Frontal cortex (tissue), 4 donors: ENCODE data around the gene PALLD. TPM values are rescaled to one million over a fixed set of nuclear protein-coding genes. Genes with fewer than 3 reads are reported as not detected.
"Not testable (repeated sequence)": the region's sequence is repeated elsewhere in the genome, so short reads cannot be mapped to it uniquely, and the experiment has no call there.

Experiments used
- DNase-seq, 2 donors: peaks; one replicate each; pipeline ENCODE4 v3.0.0; 2012; ENCODE audit warnings: low spot score in 2 of 2
- FAIRE-seq: peaks from 2 replicates; lab custom pipeline; 2012; peaks lifted over from hg19 to GRCh38; lab: Jason Lieb, UNC
- total RNA-seq: library from RNA; depleted of rRNA; stranded (reverse); fragments of >200 nt; gene quantifications from one replicate; pipeline ENCODE4 v1.2.3, GENCODE V29; 2014
- donor health status: control.
- donor health status: control.
- donor health status: control.

The PALLD gene
- total RNA-seq, 1 donor from 2014 or later: 17.1 TPM

DNA sequence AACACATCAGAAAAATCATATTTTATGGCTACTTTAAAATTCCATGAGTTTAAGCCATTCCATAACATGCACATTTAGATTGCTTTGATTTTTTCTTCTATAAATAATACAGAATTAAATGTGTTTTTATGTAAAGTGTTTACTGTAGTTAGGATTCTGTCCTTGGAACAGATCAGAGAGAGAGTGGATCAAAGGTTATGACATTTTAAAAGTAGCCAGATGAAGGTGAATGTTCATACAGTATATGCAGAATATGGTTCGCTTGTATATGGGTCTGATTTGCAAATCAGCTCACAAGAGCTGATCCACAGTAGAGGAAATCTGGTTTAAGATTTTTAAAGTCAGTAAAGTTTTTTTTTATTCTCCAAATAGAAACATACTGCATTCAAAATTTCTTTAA, 7.2 kb upstream of the PALLD start:
- no peak for FAIRE-seq
- no peak for DNase-seq

DNA sequence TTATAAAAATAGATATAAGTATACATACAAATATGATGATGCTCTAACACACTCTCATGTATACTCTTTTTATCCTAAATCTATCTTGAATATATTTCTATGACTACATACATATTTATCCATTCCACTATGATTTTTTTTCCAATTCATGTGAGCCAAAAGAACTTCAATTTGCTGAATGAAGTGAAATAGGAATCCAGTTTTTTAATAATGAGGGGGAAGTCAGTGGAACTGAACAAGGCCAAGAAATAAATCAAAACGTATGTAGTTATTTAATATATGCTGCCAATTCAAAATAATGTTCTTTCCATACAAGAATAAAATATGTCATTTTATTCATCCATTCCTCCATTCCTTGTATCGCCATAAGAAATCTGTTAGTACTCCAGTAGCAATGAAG, 6.1 kb upstream of the PALLD start:
- DNase-seq: no peak
- no peak for FAIRE-seq

DNA sequence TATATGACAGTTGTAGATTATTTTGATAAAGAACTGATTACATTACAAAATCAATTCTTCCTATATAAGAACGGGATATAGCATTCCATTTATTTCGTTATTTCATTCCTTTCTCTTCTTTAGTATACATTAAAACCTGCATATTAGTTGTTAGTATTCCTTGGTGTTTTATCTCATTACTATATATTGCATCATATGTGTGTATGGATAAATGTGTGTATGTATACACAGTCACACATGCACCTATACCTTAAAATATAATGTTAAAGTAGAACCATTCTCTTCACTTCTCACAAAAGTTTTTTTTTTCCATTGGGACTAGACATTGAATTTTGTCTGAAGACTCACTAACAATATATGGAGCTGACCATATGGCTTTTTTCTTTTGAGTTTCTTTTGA, 5.3 kb upstream of the PALLD start:
- DNase-seq (no peak), FAIRE-seq (no peak)

DNA sequence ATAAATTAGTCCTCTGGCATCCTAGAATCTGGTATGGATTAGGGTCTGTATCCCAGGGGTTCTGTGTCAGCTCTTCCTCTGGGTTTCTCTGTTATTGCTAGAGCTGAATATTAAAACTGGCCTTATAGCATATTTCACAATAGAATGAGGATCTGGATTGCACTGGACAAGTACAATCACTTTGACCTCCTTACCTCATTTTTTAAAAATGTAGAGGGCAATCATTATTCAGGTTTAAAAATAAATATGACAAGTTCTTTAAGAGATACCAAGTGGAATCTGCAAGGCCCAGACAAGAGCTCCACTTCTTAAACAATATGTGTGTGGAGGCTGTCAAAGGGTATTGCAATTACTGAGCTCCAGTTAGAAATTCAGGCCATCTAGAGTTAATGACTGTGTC, 1.4 kb downstream of the PALLD start:
- FAIRE-seq (no peak), DNase-seq (no peak)

DNA sequence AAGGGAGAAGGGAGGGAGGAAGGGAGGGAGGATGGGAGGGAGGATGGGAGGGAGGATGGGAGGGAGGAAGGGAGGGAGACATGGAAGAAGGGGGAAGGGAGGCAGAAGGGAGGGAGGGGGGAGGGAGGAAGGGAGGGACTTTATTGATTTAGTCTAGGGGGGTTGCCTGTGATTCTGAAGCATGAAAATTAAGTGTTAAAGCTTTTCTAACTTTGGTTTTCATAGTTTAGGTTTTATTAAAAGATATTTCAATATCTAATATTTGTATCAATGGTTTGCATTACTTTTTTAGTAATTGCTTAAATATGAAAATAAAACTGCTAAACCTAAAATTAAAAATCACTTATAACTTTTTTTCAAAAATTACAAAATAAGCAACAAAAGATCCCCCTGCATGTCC, 2.4 kb downstream of the PALLD start:
- FAIRE-seq (no peak), DNase-seq (no peak)

DNA sequence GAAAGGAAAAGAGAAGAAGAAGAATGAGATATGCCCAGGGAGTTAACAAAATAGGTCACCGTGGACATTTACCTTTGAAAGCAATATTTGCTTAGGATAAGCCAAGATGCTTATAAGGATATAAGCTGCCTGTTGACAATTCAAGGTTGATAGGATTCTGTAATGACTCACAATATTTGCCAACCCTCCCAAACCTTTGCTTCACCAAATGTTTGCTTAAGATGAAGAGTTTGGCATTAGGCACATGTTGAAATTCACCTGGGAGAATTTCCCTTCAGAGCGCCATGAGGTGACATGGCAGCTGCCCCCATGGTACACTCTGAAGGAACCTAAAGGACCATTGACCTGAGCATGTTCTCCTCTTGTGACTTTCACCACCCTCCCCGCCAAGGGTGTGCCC, 4.6 kb downstream of the PALLD start:
- FAIRE-seq (no peak), DNase-seq (no peak)

DNA sequence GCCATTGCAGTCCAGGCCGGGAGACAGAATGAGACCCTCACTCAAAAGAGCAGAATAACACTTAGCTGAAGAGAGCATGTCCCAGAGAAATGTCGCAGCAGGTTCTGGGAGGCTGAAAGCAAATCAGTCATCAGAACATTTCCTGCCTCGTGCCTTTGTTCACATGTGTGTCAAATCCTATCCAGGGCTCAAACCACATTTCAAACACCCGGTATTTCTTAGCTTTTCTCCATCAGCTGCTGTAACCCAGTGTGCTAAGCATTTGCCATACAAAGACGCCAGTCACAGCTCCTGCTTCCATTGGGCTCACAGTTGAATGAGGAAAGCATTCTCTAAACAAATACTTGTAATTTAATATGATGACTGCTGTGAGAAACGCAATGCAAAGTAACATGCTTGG, 6.0 kb downstream of the PALLD start:
- FAIRE-seq (no peak), DNase-seq (no peak)

DNA sequence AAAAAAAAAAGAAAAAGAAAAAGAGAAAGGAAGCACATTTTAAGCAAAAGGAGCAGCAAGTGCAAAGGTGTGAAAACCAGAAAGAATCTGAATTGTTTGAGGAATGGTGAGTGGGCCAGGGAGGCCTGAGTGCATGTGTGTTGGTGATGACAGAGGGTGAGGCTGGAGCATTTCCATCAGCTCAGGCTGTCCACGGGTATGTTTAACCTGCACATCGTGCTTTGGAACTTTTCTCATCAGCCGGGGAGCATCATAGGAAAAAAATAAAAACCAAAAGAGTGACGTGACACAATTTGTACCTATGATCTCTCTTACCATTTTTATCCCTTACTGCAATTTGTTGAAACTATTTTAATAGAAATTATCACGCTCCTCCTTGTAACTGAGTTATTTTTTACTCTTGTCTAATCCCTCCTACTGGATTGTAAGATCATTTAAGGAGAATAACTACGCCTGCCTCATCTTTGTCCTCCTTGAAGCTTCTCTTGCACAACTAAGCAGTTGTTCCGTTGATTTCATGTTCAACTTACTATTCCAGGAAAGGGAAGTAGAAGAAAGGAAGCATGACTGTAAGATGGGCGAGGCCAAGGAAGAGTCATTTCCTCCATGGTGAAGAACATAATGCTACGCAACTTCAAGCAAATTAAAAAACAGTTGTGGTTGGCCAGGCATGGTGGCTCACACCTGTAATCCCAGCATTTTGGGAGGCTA, 7.0 kb downstream of the PALLD start:
- DNase-seq (no peak), FAIRE-seq (no peak)

DNA sequence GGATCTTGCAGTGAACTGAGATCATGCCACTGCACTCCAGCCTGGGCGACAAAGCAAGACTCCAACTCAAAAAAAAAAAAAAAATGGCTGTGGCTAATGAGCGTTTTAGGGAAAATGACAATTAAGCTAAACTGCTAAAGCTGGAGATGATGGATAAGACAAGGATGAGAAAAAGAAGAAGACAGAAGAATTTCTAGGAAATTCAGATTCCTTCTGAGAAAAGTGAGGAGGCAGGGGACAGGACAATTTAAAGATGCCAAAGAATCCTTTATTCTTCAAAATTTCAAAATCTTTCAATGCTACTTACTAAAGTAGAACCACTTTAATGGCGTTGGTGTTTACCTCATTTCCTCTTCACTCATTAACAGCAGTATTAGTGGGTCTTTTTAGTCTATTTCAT, 7.7 kb downstream of the PALLD start:
- no peak for FAIRE-seq
- DNase-seq: no peak

DNA sequence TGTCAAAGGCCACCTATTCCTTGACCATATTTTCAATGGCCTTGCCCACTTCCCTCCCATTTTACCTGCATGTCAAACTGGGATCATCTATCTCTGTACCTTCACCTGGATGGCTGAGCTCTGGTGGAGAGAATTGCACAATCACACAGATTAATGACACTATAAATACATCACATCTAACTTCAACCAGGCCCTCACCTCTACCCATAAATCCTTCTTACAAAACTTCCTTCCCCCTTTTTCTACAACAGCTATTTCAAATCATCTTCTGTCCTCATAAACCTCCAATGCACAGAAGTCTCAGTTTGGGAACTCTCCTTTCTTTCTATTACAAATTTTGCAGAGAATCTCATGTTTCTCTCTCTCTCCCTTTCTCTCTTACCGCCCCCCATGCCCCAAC, 9.2 kb downstream of the PALLD start:
- no peak for FAIRE-seq

DNA sequence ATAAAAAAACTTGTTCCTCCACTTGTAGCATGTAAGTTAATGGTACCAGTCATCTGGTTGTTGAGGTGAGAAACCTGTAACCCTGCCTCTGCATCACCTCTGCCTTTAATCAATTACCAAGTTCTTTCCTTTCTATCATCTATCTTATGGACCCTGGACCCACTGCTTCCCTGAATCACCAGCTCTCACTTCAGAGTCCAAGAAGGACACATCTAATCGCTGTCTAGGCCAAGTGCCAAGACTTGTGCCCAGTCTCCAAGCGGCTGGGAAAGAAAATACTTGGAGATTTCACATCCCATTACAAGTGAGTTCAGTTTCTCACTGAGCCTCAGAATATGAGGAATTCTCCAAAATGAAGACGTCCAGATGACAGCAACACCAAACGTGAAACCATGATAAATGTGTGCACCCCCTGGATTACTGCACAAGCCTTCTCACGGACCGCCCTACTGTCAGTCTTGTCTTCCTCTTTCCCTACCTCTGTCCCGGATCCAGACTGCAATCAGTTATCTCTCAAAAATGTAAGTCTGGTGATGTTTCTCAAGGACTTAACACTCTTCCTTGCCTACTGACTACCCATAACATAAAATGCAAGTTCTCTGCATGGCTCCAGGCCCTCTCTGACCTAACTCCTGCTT, 10.4 kb downstream of the PALLD start:
- FAIRE-seq (no peak), DNase-seq (no peak)

More for the DNA sequence above, 9.2 kb downstream of the PALLD start:
- DNase-seq: no peak

DNA sequence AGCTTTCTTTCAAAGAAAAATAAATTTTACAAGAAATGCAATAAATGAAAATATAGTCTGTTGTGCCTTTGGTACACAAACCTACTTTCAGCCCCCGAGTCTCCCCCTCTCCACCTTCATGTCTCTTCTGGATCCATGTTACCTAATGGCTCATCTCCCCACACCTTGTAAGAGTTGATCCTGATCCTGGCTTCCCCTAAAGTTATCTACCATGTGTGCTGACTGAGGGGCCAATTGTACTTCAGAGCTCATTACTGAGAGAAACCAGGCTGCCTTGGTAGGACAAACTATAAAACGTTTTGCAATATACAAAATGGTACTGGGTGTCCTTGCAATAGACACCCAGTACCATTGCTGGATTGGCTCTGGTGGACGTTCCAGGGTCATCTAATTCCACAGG, 11.8 kb downstream of the PALLD start:
- DNase-seq: no peak
- FAIRE-seq: no peak

DNA sequence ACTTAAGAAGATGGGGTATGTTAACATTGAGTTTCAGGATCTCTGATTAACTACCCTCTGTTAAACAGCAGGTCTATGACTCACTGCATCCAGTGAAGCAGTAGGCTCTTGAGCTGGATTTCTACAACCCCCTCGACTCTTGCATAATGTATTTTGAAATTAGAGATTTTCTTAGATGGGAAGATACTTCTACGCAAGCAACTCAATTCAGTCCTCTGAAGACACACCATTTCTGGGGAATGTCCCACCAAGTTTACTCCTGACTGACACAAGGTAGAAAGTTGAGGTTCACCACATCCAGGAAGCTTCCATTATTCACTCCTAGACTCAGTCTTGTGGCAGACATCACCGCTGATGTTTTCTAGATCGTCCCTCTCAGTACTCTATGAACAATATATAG, 12.9 kb downstream of the PALLD start:
- FAIRE-seq: no peak
- no peak for DNase-seq

DNA sequence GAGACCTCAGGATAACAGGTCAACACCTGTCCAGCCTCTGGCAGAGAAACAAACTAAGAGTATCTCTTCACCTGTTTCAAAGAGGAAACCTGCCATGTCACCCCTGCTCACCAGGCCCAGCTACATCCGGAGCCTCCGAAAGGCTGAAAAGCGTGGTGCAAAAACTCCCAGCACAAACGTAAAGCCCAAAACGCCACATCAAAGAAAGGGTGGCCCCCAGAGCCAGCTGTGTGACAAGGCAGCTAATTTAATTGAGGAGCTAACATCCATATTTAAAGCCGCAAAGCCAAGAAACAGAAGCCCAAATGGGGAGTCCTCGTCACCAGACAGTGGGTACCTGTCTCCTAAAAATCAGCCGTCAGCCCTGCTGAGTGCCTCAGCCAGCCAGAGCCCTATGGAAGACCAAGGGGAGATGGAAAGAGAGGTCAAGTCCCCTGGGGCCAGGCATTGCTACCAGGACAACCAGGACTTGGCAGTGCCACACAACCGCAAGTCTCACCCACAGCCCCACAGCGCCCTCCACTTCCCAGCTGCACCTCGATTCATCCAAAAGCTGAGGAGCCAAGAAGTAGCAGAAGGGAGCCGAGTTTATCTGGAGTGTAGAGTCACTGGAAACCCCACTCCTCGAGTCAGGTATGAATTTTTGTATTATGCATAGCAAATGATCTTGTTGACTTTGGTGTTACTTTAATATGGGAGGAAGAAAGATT, 15.1 kb downstream of the PALLD start:
- DNase-seq (no peak), FAIRE-seq (no peak)

DNA sequence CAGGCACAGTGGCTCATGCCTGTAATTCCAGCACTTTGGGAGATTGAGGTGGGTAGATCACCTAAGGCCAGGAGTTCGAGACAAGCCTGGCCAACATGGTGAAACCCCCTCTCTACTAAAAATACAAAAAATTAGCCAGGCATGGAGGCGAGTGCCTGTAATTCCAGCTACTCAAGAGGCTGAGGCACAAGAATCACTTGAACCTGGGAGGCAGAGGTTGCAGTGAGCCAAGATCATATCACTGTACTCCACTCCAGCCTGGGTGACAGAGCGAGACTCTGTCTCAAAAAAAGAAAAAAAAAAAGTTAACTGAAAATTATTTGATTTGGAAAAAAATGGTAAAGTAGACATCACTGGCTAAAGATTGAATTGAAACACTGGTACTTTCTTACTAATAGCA, 17.0 kb downstream of the PALLD start:
- DNase-seq, FAIRE-seq: not testable (repeated sequence)

DNA sequence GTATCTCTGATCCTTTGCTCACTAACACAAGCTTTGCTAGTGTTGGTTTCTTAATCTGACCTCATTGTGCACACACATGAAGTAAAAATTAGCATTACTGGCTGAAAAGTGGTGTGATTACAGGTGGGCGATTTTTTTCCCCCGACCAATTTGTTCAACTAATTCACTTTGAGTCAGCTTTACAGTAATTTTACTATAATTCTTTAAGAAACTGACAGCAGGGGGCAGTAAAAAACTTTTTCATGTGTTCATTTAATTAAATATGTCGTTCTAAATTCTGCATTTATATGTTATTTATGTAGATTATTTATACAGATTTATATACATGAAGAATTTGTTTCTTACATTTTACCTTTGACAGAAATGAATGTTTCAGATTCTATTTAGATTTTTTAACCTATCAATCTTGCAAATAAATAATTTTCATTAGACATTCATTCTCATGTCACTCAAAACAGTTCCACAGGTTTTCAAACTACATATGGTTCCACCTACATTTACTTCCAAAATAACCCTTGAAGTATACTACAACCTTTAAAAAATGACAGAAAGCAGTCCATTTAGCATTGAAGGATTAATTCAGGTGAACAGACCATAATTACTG, 17.5 kb downstream of the PALLD start:
- FAIRE-seq (peak; percentile 83), DNase-seq (peak in 1 of 2 donors; percentile 4)

DNA sequence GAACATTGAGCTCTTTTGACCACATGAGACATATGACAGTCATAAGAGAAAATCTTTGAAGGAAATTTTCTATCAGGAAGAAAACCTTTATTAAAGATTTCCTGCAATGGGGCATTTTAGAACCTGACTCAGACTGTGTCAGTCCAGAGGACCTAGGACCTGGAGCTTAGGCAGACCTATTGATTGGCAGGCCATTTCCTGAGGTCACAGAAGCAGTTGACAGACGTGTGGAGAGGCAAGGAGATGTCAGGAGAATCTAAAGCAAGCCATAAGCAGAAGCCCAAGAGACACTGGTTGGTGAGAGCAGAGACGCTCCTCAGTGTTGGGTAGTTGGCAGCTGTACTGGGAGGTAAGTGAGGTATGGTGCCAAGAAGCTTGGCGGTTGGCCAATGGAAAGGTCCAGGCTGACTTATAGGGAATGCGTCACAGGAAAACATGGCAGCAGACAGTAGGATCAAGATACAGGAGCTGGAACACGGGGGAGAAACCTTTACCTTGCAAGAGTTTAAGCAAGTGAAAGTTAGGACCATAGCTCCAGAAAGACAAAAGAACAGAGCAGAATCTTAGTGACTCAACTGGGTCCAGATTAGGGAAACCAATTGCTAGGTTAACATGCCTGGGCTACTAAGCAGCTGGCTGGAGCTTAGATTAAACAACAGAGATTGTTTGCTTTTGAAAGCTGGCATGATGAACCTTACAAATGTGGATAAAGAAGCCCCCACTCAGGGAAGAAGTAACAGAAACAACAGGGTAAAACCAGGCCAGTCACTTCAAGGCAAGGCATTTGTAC, 18.6 kb downstream of the PALLD start:
- DNase-seq (no peak), FAIRE-seq (no peak)

DNA sequence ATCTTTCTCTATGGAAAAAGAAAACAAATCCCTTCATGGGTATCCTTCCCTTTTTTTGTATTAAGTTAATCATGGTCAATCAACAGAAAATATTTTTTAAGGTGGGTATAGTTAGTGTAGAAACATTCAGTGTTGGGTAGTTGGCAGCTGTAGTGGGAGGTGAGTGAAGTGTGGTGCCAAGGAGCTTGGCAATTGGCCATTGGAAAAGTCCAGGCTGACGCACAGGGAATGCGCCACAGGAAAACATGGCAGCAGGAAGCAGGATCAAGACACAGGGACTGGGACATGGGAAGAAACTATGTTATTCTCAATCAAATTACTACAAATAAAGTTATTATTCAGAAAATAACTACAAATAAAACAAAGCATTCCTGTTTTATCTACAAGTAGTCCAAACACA, 20.0 kb downstream of the PALLD start:
- no peak for FAIRE-seq
- no peak for DNase-seq

DNA sequence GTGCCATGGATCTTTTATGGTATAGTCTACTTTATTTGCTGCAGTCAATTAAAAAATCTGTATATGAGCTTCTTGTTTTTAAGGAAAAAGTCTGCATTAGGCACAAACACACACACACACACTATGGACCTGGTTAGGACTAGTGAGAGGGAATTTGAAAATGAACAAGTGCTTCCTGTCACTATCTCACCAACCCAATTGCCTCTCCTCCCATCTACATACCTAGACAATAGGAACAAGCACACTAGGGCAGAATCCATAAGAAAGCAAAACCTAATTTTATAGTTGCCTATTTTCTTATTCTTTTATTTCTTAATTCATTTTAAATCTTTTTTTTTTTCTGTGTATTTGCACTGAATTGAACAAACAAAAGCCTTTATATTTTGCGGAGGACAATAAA, 22.7 kb downstream of the PALLD start:
- no peak for FAIRE-seq

DNA sequence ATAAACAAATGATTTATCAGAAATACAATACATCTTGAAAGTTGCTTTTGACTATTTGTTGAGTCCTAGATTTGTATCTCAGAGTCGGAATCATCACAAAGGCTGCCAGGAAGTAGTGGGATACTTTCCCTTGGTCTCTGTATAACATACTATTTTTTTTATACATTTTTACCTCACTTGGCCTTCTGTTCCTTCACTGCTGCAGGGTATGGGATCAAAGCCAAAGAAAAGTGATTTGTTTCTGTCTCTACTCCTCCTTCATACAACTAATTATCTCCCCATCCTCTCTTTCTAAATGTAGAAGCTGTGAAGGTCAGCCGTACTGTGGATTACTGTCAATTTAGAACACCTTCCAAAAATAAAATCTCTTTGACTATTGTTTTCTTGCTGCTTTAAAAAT, 24.9 kb downstream of the PALLD start:
- DNase-seq (no peak), FAIRE-seq (no peak)

More for the DNA sequence above, 22.7 kb downstream of the PALLD start:
- no peak for DNase-seq
